Amygdala (tissue), 56 donors: ENCODE data around the gene TMEM132A.

Experiments used
- DNase-seq, 56 donors: peaks; one replicate each; lab custom pipeline; 2025; lab: John Stamatoyannopoulos, UW

The TMEM132A gene

GRCh38 chr11:60978546-60979380 is 54.5 kb downstream of the TMEM132A start:
- peak in 1 of 56 donors; percentile 4 for DNase-seq

GRCh38 chr11:60981515-60981914 is 57.3 kb downstream of the TMEM132A start:
- DNase-seq: no peak

DNA sequence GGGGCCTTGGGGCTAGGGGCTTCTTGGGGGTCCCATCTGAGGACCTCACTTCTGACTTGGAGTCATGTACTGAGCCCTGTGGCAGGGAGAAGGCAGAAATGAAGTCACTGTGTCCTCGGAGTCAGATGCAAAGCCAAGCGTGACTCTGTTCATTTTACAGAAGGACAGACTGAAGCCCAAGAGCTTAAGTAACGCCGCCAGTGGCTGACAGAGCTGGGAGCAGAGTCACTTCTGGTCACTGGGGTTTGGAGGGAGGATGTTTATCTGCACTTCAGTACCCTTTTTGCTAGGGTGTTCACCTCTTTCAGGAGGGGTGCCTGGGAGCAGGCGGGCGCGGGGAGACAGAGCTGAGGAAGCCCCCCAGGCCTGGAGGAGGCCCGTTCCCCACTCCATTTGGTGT is 57.9 kb downstream of the TMEM132A start:
- DNase-seq: no peak

DNA sequence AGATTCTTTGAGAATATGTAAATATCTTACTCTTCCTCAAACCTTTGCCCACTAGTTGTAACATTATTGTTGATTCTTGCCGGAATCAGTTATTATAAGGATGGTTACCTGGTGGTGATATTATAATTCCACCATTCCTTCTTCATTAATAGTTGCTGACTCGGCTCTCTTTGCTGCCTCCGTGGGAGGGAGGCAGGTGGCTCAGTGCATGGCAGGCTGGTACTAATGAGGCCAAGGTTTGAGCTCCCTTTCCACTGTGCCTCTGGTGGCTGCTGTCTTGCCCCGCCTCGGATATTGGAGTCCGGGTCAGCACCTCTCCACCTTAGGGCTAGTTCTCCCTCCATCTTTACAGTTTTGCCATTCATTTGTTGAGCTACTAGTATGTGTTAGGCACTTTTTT is 59.9 kb downstream of the TMEM132A start:
- DNase-seq: no peak

- no peak for DNase-seq
Observed at GRCh38 chr11:60984636-60985035, 60.4 kb downstream of the TMEM132A start.

DNA sequence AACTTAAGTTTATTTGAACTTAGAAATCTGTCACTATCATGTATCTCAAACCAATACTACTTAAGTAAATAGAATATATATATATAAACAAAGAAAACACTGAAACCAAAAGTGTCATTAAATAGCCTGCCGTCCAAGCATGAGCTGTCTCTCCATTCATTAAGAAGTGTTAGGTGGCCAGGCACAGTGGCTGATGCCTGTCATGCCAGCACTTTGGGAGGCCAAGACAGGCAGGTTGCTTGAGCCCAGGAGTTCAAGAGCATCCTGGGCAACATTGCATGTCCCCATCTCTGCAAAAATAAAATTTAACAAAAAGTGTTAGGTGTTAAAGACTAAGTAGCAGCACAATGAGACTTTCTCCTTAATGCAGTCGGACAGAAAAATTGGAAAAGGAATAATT is 61.2 kb downstream of the TMEM132A start:
- DNase-seq: no peak

GRCh38 chr11:60985991-60986915 is 62.0 kb downstream of the TMEM132A start:
- peak in 3 of 56 donors; percentile 2 to 13 (median 11) for DNase-seq
